HG03342 (cell line): ENCODE data around the gene HJURP.

Experiments
- ATAC-seq: cut with Tn5 transposase; IDR thresholded peaks from one replicate; pipeline ENCODE4 v1.9.1; 2021; ENCODE audit warnings: mild to moderate bottlenecking, moderate library complexity; ENCODE audit not compliant: unreplicated experiment

The HJURP gene

GRCh38 chr2:233795735-233796171, 58.6 kb downstream of the HJURP start:
- no peak for ATAC-seq

GRCh38 chr2:233794128-233794658, 60.1 kb downstream of the HJURP start:
- ATAC-seq: no peak

- ATAC-seq: no peak
Observed at GRCh38 chr2:233793465-233794127, 60.7 kb downstream of the HJURP start.

- no peak for ATAC-seq
Observed at GRCh38 chr2:233792720-233793119, 61.6 kb downstream of the HJURP start.

- ATAC-seq: no peak
Observed at GRCh38 chr2:233791883-233792329, 62.4 kb downstream of the HJURP start.

- ATAC-seq: no peak
Observed at GRCh38 chr2:233791151-233791882, 63.0 kb downstream of the HJURP start.

- no peak for ATAC-seq
Observed at GRCh38 chr2:233789554-233789953, 64.8 kb downstream of the HJURP start.
